Measurements from ENCODE around the gene SUMO4. TPM values are rescaled to one million over a fixed set of nuclear protein-coding genes. Genes with fewer than 3 reads are reported as not detected.

Gene SUMO4
- polyA plus RNA-seq, 6 donors from 2014 or later = 0.26 to 1.6 (median 0.85) TPM; not detected in 1

GRCh38 chr6:149372062-149372461 lies 28.0 kb upstream of the SUMO4 start:
- peaks cover 0 to 17% of the 10 kb centered on the region in 2 donors for H3K36me3 Mint-ChIP-seq
- H3K4me1 Mint-ChIP-seq = peaks cover 39 to 53% (median 45%) of the 10 kb centered on the region in 3 donors
- no peak for DNase-seq
- H3K9me3 Mint-ChIP-seq = no peaks in the 10 kb centered on the region
- no peak for ATAC-seq (ENCODE audit: low read depth in 2 of 2)
- no peaks in the 10 kb centered on the region for H3K27me3 Mint-ChIP-seq
- peak overlapping the region in 2 of 6 donors; percentile 25 to 58 for H3K27ac Mint-ChIP-seq
- no peak overlapping the region for H3K4me3 Mint-ChIP-seq

GRCh38 chr6:149373511-149373910 lies 26.6 kb upstream of the SUMO4 start:
- Mint-ChIP-seq H3K27ac (peak overlapping the region in 3 of 6 donors; percentile 31 to 72 (median 68)), H3K27me3 (no peaks in the 10 kb centered on the region), H3K9me3 (no peaks in the 10 kb centered on the region), H3K36me3 (peaks cover 4 to 22% of the 10 kb centered on the region in 2 donors), H3K4me3 (peak overlapping the region in 3 of 8 donors; percentile 8 to 61 (median 39)), H3K4me1 (peaks cover 40 to 53% (median 45%) of the 10 kb centered on the region in 3 donors)
- no peak for ATAC-seq (ENCODE audit: low read depth in 2 of 2)
- DNase-seq = no peak

GRCh38 chr6:149379977-149380376 lies 20.1 kb upstream of the SUMO4 start:
- no peak overlapping the region for H3K4me3 Mint-ChIP-seq

GRCh38 chr6:149380523-149380922 lies 19.5 kb upstream of the SUMO4 start:
- no peak overlapping the region for H3K4me3 Mint-ChIP-seq
- no peaks in the 10 kb centered on the region for H3K27me3 Mint-ChIP-seq
- H3K4me1 Mint-ChIP-seq = peaks cover 17 to 30% (median 17%) of the 10 kb centered on the region in 3 donors
- DNase-seq = no peak
- H3K27ac Mint-ChIP-seq = no peak overlapping the region
- H3K36me3 Mint-ChIP-seq = peaks cover 20 to 25% of the 10 kb centered on the region in 2 donors
- no peaks in the 10 kb centered on the region for H3K9me3 Mint-ChIP-seq
- no peak for ATAC-seq (ENCODE audit: low read depth in 2 of 2)

More at GRCh38 chr6:149379977-149380376, 20.1 kb upstream of the SUMO4 start:
- DNase-seq (no peak), ATAC-seq (ENCODE audit: low read depth in 2 of 2) (no peak)
- H3K4me1 Mint-ChIP-seq = peaks cover 20 to 35% (median 22%) of the 10 kb centered on the region in 3 donors
- H3K27me3 Mint-ChIP-seq = no peaks in the 10 kb centered on the region
- no peaks in the 10 kb centered on the region for H3K9me3 Mint-ChIP-seq
- peaks cover 20 to 24% of the 10 kb centered on the region in 2 donors for H3K36me3 Mint-ChIP-seq
- H3K27ac Mint-ChIP-seq = peak overlapping the region in 1 of 6 donors; percentile 58

- H3K36me3 Mint-ChIP-seq = peaks cover 22 to 39% of the 10 kb centered on the region in 2 donors
- ATAC-seq (ENCODE audit: low read depth in 2 of 2) = no peak
- no peak overlapping the region for H3K4me3 Mint-ChIP-seq
- no peak for DNase-seq
- peaks cover 0 to 11% (median 6%) of the 10 kb centered on the region in 7 donors for H3K9me3 Mint-ChIP-seq
- peak overlapping the region in 1 of 6 donors; percentile 28 for H3K27ac Mint-ChIP-seq
- H3K4me1 Mint-ChIP-seq = peaks cover 20 to 35% (median 24%) of the 10 kb centered on the region in 3 donors
- H3K27me3 Mint-ChIP-seq = no peaks in the 10 kb centered on the region
Measured at GRCh38 chr6:149383371-149383770, 16.7 kb upstream of the SUMO4 start.

- ATAC-seq (ENCODE audit: low read depth in 2 of 2) (no peak), DNase-seq (no peak)
- Mint-ChIP-seq H3K27ac (peak overlapping the region in 3 of 6 donors; percentile 28 to 75 (median 57)), H3K4me3 (no peak overlapping the region), H3K4me1 (peaks cover 19 to 35% (median 20%) of the 10 kb centered on the region in 3 donors), H3K36me3 (peaks cover 13 to 29% of the 10 kb centered on the region in 2 donors), H3K27me3 (no peaks in the 10 kb centered on the region), H3K9me3 (peaks cover 0 to 11% (median 6%) of the 10 kb centered on the region in 7 donors)
Measured at GRCh38 chr6:149384464-149384863, 15.6 kb upstream of the SUMO4 start.

GRCh38 chr6:149385998-149386646 lies 13.9 kb upstream of the SUMO4 start:
- peak overlapping the region in 2 of 6 donors; percentile 33 to 63 for H3K27ac Mint-ChIP-seq
- H3K4me1 Mint-ChIP-seq = peaks cover 23 to 35% (median 26%) of the 10 kb centered on the region in 3 donors
- no peak overlapping the region for H3K4me3 Mint-ChIP-seq
- DNase-seq (no peak), ATAC-seq (ENCODE audit: low read depth in 2 of 2) (no peak)
- H3K27me3 Mint-ChIP-seq = no peaks in the 10 kb centered on the region
- peaks cover 19 to 28% of the 10 kb centered on the region in 2 donors for H3K36me3 Mint-ChIP-seq
- peaks cover 0 to 11% (median 6%) of the 10 kb centered on the region in 7 donors for H3K9me3 Mint-ChIP-seq

GRCh38 chr6:149387779-149388512 lies 12.1 kb upstream of the SUMO4 start:
- Mint-ChIP-seq H3K9me3 (peaks cover 0 to 11% (median 6%) of the 10 kb centered on the region in 7 donors), H3K4me3 (no peak overlapping the region), H3K27ac (no peak overlapping the region), H3K36me3 (peaks cover 21 to 32% of the 10 kb centered on the region in 2 donors), H3K4me1 (peaks cover 22 to 41% (median 30%) of the 10 kb centered on the region in 3 donors), H3K27me3 (no peaks in the 10 kb centered on the region)
- no peak for ATAC-seq (ENCODE audit: low read depth in 2 of 2)
- no peak for DNase-seq

- ATAC-seq (ENCODE audit: low read depth in 2 of 2) (no peak), DNase-seq (no peak)
- peaks cover 15 to 41% (median 40%) of the 10 kb centered on the region in 3 donors for H3K4me1 Mint-ChIP-seq
- no peaks in the 10 kb centered on the region for H3K27me3 Mint-ChIP-seq
- no peak overlapping the region for H3K4me3 Mint-ChIP-seq
- H3K36me3 Mint-ChIP-seq = peaks cover 21 to 32% of the 10 kb centered on the region in 2 donors
- peaks cover 0 to 11% (median 6%) of the 10 kb centered on the region in 7 donors for H3K9me3 Mint-ChIP-seq
- H3K27ac Mint-ChIP-seq = peak overlapping the region in 1 of 6 donors; percentile 54
Measured at GRCh38 chr6:149389509-149390297, 10.4 kb upstream of the SUMO4 start.

- ATAC-seq (ENCODE audit: low read depth in 2 of 2) (no peak), DNase-seq (no peak)
- peaks cover 0 to 3% (median 0%) of the 10 kb centered on the region in 7 donors for H3K9me3 Mint-ChIP-seq
- H3K36me3 Mint-ChIP-seq = peaks cover 13 to 16% of the 10 kb centered on the region in 2 donors
- H3K4me3 Mint-ChIP-seq = no peak overlapping the region
- H3K27me3 Mint-ChIP-seq = no peaks in the 10 kb centered on the region
- H3K27ac Mint-ChIP-seq = peak overlapping the region in 3 of 6 donors; percentile 20 to 75 (median 49)
- H3K4me1 Mint-ChIP-seq = peaks cover 13 to 42% (median 31%) of the 10 kb centered on the region in 3 donors
Measured at GRCh38 chr6:149392093-149392492, 8.0 kb upstream of the SUMO4 start.

GRCh38 chr6:149392535-149392934 lies 7.5 kb upstream of the SUMO4 start:
- DNase-seq = no peak
- peaks cover 13 to 42% (median 30%) of the 10 kb centered on the region in 3 donors for H3K4me1 Mint-ChIP-seq
- peak overlapping the region in 2 of 6 donors; percentile 39 to 49 for H3K27ac Mint-ChIP-seq
- H3K27me3 Mint-ChIP-seq = no peaks in the 10 kb centered on the region
- ATAC-seq (ENCODE audit: low read depth in 2 of 2) = no peak
- no peak overlapping the region for H3K4me3 Mint-ChIP-seq
- peaks cover 0 to 2% (median 0%) of the 10 kb centered on the region in 7 donors for H3K9me3 Mint-ChIP-seq
- H3K36me3 Mint-ChIP-seq = peaks cover 14 to 15% of the 10 kb centered on the region in 2 donors

- Mint-ChIP-seq H3K27ac (peak overlapping the region in 1 of 6 donors; percentile 49), H3K4me1 (peaks cover 10 to 42% (median 30%) of the 10 kb centered on the region in 3 donors), H3K9me3 (no peaks in the 10 kb centered on the region), H3K27me3 (no peaks in the 10 kb centered on the region), H3K36me3 (peaks cover 14 to 19% of the 10 kb centered on the region in 2 donors), H3K4me3 (no peak overlapping the region)
- DNase-seq (no peak), ATAC-seq (ENCODE audit: low read depth in 2 of 2) (no peak)
Measured at GRCh38 chr6:149393002-149393679, 6.9 kb upstream of the SUMO4 start.
